ENCODE results near the gene BARHL1.

Gene BARHL1

GRCh38 chr9:132626285-132626684 is 43.9 kb downstream of the BARHL1 start:
- no peak for DNase-seq

GRCh38 chr9:132627106-132627505 is 44.7 kb downstream of the BARHL1 start:
- no peak for DNase-seq

- DNase-seq = no peak
Measured at GRCh38 chr9:132627594-132627993, 45.2 kb downstream of the BARHL1 start.

GRCh38 chr9:132628746-132629145 is 46.3 kb downstream of the BARHL1 start:
- DNase-seq = no peak

- no peak for DNase-seq
Measured at GRCh38 chr9:132630116-132630515, 47.7 kb downstream of the BARHL1 start.

GRCh38 chr9:132630811-132631210 is 48.4 kb downstream of the BARHL1 start:
- no peak for DNase-seq

GRCh38 chr9:132631280-132631679 is 48.9 kb downstream of the BARHL1 start:
- no peak for DNase-seq

GRCh38 chr9:132631685-132632084 is 49.3 kb downstream of the BARHL1 start:
- no peak for DNase-seq

GRCh38 chr9:132632413-132633129 is 50.2 kb downstream of the BARHL1 start:
- DNase-seq = no peak

- DNase-seq = no peak
Measured at GRCh38 chr9:132634327-132634726, 51.9 kb downstream of the BARHL1 start.

- DNase-seq = peak; percentile 44
Measured at GRCh38 chr9:132637351-132637750, 54.9 kb downstream of the BARHL1 start.

- DNase-seq = no peak
Measured at GRCh38 chr9:132637801-132638200, 55.4 kb downstream of the BARHL1 start.

- no peak for DNase-seq
Measured at GRCh38 chr9:132638240-132638639, 55.8 kb downstream of the BARHL1 start.

GRCh38 chr9:132639322-132639721 is 56.9 kb downstream of the BARHL1 start:
- no peak for DNase-seq

Measured in NCI-H510A treated with DMSO at 0.1 percent for 48 hours (cell line).